Liver (tissue), 3 donors: ENCODE data around the gene RNF181.

Source experiments
- CTCF ChIP-seq: fragments of 150-350 bp; IDR thresholded peaks from 2 replicates; pipeline ENCODE4 v1.5.1; 2017; ENCODE audit warnings: improper control_type of control experiment, low read depth, low read length; ENCODE audit not compliant: missing input control
- JUND ChIP-seq, 2 donors: IDR thresholded peaks; 2 replicates each; pipeline ENCODE4 v1.6.1; 2016; ENCODE audit warnings: antibody characterized with exemption in 2 of 2
- MAX ChIP-seq: IDR thresholded peaks from 2 replicates; pipeline ENCODE4 v1.6.1; 2016; ENCODE audit warnings: antibody characterized with exemption
- REST ChIP-seq: IDR thresholded peaks from 2 replicates; pipeline ENCODE4 v1.6.1; 2016; ENCODE audit warnings: antibody characterized with exemption, mild to moderate bottlenecking
- YY1 ChIP-seq: IDR thresholded peaks from 2 replicates; pipeline ENCODE4 v1.6.1; 2016; ENCODE audit warnings: antibody characterized with exemption, mild to moderate bottlenecking
- donor health status: healthy.
- donor health status: healthy.

GRCh38 chr2:85613717-85614515 is 18.4 kb downstream of the RNF181 start:
- TF ChIP-seq YY1 (no peak), CTCF (no peak), JUND (IDR thresholded peaks at IDR 0.05) (no peak), MAX (no peak), REST (no peak)
